GM12873 (cell line): ENCODE results near the gene RGS3.

Experiments
- CTCF ChIP-seq: IDR thresholded peaks from 2 replicates; pipeline ENCODE4 v1.5.1; 2012; ENCODE audit warnings: low read depth, mild to moderate bottlenecking, moderate library complexity, low read length, control low read depth; ENCODE audit not compliant: insufficient read depth; ENCODE audit errors: missing control alignments

RGS3 gene

GRCh38 chr9:113646491-113646890 lies 183.0 kb downstream of the RGS3 start:
- no peak for TF ChIP-seq CTCF
